GM12878 (cell line): ENCODE data around the gene PHRF1.

ENCODE experiments used
- EED ChIP-seq: sonication (generic); IDR thresholded peaks from 2 replicates; pipeline ENCODE4 v1.6.1; 2016; ENCODE audit warnings: antibody characterized with exemption, low read depth
- EZH2 ChIP-seq: IDR thresholded peaks from 2 replicates; pipeline ENCODE4 v1.6.1; 2012; ENCODE audit warnings: low read depth, mild to moderate bottlenecking, control low read depth, inconsistent platforms, low read length, borderline replicate concordance; ENCODE audit not compliant: control insufficient read depth
- JUNB ChIP-seq: IDR thresholded peaks from 2 replicates; pipeline ENCODE4 v1.6.1; 2016; ENCODE audit warnings: antibody characterized with exemption, mild to moderate bottlenecking
- MEF2A ChIP-seq: IDR thresholded peaks from 2 replicates; pipeline ENCODE4 v1.6.1; 2011; ENCODE audit warnings: low read depth, mild to moderate bottlenecking, low read length, moderate library complexity; ENCODE audit not compliant: insufficient read depth
- SP1 ChIP-seq: IDR thresholded peaks from one replicate; pipeline ENCODE4 v1.6.1; 2011; ENCODE audit warnings: low read depth, low read length
- TARDBP ChIP-seq: IDR thresholded peaks from 2 replicates; pipeline ENCODE4 v1.6.1; 2016; ENCODE audit warnings: borderline replicate concordance
- ZZZ3 ChIP-seq: IDR thresholded peaks from 2 replicates; pipeline ENCODE4 v1.6.1; 2011; ENCODE audit warnings: low read depth; ENCODE audit not compliant: control insufficient read depth, insufficient read length
- TF ChIP-seq, protein P1 (sequence below), 3 experiments: IDR thresholded peaks in 2 of 3; conservative IDR thresholded peaks in 1 of 3; 2 replicates each; pipeline ENCODE4 v1.5.1; 2011; ENCODE audit warnings: low read depth in 3 of 3, low read length in 3 of 3, mild to moderate bottlenecking in 3 of 3, control low read depth in 2 of 3, moderate library complexity in 2 of 3, inconsistent platforms in 1 of 3, mixed read lengths in 1 of 3; ENCODE audit not compliant: control insufficient read depth in 2 of 3, insufficient read depth in 1 of 3; ENCODE audit errors: extremely low read depth in 1 of 3
- TF ChIP-seq, protein P2 (sequence below): IDR thresholded peaks from 2 replicates; pipeline ENCODE4 v1.6.1; 2011; ENCODE audit warnings: borderline replicate concordance, low read depth, mild to moderate bottlenecking, moderate library complexity, mixed read lengths, low read length; ENCODE audit not compliant: insufficient read depth; ENCODE audit errors: extremely low read length

DNA sequence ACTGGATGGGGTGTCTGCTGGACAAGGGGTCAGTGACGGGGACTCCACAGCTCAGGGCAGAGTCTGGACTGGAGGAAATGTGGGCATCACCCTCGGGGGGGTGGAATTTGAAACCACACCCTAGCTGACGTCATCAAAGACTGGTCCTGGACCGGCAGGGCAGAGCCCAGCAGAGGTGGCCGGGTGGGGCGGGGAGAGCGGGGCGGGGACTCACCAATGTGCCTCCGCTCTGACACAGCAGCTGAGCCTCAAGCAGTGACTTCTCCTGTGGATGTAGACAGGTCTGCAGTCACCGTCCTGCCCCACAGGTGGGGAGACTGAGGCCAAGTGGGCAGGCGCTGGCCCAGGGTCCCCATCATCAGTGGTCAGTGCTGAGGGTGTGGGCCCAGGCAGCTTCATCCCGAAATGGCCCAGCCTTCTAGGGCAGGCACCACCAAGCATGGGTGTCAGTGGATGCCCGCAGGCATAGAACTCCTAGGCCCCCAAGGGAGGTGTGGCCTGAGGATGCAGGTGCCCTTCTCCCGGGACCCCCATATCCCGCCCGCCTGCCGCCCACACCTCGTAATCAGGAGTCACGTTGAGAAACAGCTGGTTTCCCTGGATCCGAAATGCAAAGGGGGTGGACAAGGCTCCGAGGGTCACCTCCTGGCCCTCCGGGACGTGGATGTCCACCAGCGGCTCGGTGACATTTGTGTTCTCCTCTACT lies 47.9 kb downstream of the PHRF1 start:
- no peak for TF ChIP-seq EED
- TF ChIP-seq SP1, result no peak
- TF ChIP-seq, protein P1, sequence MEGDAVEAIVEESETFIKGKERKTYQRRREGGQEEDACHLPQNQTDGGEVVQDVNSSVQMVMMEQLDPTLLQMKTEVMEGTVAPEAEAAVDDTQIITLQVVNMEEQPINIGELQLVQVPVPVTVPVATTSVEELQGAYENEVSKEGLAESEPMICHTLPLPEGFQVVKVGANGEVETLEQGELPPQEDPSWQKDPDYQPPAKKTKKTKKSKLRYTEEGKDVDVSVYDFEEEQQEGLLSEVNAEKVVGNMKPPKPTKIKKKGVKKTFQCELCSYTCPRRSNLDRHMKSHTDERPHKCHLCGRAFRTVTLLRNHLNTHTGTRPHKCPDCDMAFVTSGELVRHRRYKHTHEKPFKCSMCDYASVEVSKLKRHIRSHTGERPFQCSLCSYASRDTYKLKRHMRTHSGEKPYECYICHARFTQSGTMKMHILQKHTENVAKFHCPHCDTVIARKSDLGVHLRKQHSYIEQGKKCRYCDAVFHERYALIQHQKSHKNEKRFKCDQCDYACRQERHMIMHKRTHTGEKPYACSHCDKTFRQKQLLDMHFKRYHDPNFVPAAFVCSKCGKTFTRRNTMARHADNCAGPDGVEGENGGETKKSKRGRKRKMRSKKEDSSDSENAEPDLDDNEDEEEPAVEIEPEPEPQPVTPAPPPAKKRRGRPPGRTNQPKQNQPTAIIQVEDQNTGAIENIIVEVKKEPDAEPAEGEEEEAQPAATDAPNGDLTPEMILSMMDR (IDR thresholded peaks at IDR 0.05 in 2 of 3, conservative IDR thresholded peaks at IDR 0.05 in 1 of 3; ENCODE audit: control insufficient read depth in 2 of 3, extremely low read depth in 1 of 3, insufficient read depth in 1 of 3, low read depth in 3 of 3, low read length in 3 of 3), result no peak
- TF ChIP-seq TARDBP, result no peak
- no peak for TF ChIP-seq EZH2
- no peak for TF ChIP-seq JUNB
- TF ChIP-seq, protein P2, sequence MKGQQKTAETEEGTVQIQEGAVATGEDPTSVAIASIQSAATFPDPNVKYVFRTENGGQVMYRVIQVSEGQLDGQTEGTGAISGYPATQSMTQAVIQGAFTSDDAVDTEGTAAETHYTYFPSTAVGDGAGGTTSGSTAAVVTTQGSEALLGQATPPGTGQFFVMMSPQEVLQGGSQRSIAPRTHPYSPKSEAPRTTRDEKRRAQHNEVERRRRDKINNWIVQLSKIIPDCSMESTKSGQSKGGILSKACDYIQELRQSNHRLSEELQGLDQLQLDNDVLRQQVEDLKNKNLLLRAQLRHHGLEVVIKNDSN, result no peak
- no peak for TF ChIP-seq ZZZ3
- TF ChIP-seq MEF2A, result no peak
